Epithelial cell of esophagus (primary cell): ENCODE results near the gene ADGRF1.

Source experiments
- DNase-seq: peaks from one replicate; pipeline ENCODE4 v3.0.0; 2010; ENCODE audit warnings: low read depth
- H3K4me3 ChIP-seq: 2 replicates; pipeline ENCODE4 v1.5.1; 2011; ENCODE audit warnings: mild to moderate bottlenecking, low read length, control low read depth
- TF ChIP-seq, protein P1 (sequence below): IDR thresholded peaks from 2 replicates; pipeline ENCODE4 v1.5.1; 2011; ENCODE audit warnings: low read depth, mild to moderate bottlenecking, low read length, control low read depth, inconsistent platforms; ENCODE audit not compliant: insufficient read depth; ENCODE audit errors: missing control alignments

Gene ADGRF1

DNA sequence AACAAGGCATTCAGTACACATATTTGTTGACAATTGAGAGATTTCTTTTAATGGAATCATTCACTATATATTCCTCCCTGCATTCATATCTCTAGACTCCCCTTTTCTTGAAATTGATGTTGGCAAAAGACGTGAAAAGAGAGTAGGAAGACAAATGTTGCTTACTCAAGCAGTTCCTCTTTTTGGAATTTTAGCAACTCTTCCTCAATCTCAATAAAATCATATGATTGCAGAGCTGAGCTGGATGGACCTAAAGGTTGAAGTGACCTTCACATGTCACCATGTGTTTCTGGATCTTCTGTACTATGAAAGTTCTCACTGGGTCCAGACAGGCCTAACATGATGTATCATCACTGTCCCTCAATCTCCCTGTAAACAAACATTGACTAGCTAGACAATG, 18.6 kb downstream of the ADGRF1 start:
- TF ChIP-seq, protein P1, sequence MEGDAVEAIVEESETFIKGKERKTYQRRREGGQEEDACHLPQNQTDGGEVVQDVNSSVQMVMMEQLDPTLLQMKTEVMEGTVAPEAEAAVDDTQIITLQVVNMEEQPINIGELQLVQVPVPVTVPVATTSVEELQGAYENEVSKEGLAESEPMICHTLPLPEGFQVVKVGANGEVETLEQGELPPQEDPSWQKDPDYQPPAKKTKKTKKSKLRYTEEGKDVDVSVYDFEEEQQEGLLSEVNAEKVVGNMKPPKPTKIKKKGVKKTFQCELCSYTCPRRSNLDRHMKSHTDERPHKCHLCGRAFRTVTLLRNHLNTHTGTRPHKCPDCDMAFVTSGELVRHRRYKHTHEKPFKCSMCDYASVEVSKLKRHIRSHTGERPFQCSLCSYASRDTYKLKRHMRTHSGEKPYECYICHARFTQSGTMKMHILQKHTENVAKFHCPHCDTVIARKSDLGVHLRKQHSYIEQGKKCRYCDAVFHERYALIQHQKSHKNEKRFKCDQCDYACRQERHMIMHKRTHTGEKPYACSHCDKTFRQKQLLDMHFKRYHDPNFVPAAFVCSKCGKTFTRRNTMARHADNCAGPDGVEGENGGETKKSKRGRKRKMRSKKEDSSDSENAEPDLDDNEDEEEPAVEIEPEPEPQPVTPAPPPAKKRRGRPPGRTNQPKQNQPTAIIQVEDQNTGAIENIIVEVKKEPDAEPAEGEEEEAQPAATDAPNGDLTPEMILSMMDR = no peak
- no peak for DNase-seq
- H3K4me3 ChIP-seq = no peak overlapping the region

DNA sequence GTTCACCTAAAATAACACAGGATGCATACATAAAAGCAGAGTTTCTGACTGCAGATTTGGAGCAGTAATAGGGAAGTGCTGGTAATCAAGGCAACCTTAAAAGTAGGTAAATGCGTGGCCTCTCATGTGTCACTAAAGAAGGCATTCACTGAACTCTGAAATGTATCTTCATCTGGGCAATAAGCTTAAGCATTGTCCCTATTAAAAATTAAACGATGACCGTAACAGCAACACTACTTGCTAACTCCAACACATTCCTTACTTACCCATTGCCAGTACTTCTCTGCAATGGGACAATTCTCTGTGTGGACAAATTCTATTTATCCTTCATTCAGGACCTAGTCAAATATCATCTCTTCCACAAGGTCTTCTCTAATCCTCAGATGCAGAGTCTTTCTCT, 19.9 kb downstream of the ADGRF1 start:
- no peak overlapping the region for H3K4me3 ChIP-seq
- TF ChIP-seq, protein P1 = no peak
- no peak for DNase-seq

DNA sequence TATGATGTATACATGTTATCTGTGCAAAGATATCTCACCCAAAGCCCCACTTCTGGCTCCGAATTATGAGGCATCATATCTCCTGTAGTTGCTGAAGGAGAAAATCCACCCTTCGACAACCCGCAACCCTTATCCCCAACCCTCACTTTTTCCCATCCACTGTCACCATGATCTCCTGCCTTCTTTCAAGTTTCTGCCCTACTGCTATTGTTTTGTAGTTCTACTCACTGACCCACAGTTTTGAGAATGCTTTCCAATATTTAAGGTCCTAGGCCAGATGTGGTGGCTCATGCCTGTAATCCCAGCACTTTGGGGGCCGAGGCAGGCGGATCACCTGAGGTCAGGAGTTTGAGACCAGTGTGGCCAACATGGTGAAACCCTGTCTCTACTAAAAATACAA, 22.2 kb downstream of the ADGRF1 start:
- TF ChIP-seq, protein P1 = no peak
- H3K4me3 ChIP-seq = no peak overlapping the region
- DNase-seq = no peak

DNA sequence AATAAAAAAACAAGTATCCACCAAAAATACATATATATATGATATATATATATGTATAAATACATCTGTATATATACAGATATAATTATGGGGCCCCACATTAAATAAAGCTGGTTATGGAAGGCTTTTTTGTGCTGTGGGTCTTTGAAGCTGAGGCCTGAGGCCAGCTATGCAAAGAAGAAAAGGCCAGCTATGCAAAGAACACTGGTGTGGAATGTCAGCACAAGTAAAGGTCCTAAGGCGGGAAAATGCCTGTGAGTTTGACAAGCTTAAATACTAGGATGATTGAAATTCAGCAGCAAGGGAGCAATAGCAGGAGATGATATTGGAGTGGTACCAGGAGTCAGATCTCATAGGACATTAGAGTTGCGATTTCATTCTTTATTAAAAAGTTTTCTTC, 25.2 kb downstream of the ADGRF1 start:
- TF ChIP-seq, protein P1 = no peak

DNA sequence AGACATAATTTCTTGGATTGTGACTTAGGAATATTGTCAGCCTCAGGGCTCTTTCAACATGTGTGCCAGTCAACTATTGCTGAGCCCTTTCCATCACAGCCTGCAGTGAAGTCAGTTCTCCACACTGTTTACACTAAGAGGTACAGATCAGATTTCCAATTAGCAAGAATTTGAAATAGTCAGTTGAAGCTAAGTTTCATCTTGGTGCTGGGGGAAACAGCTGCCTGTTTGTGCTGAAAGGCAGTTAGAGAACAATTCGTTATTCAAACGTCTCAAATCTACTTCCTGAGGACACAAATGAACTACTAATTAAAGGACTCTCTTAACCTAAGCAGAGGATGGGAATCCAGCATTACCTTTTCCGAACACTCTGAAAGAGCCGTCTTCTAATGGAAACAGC, 25.9 kb downstream of the ADGRF1 start:
- DNase-seq = no peak
- TF ChIP-seq, protein P1 = no peak
- no peak overlapping the region for H3K4me3 ChIP-seq

More for the DNA sequence above, 25.2 kb downstream of the ADGRF1 start:
- DNase-seq = no peak
- H3K4me3 ChIP-seq = no peak overlapping the region

DNA sequence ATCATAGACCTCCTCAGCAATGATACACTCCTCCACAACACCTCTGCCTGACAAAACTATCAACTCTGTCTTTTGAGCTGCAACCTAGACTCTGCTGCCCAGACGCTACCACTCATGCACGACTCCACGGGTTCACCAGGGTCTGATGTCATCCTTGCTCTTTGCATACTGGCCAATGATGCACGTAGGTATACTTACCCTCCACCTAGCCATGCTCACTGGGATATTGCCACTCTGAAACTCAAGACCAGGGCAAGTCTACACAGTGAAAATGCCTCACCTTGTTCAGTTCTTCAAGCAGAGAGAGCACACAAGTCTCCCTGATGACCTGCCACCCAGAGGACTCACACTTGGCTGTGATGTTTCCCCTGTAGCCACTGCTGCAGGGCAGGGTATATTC, 27.7 kb downstream of the ADGRF1 start:
- H3K4me3 ChIP-seq = no peak overlapping the region
- TF ChIP-seq, protein P1 = no peak
- DNase-seq = no peak

DNA sequence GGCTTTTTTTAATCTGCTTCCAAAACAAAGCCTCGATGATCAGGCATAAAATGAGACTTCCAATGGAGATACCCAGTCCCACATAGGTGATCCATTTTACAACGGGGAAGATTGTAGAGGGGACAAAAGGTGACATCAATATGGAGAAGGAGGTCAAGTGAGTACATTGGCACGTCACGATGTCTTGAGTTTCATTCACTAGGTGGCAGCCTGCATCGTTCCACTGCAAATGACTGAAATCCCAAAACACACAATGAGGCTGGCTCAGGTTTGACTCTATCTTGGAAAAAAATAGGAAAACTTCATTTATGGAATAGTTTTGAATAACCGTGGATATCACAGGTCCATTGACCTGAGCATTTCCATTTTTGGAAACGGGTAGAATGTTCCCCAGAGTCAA, 32.5 kb downstream of the ADGRF1 start:
- no peak for DNase-seq
- H3K4me3 ChIP-seq = no peak overlapping the region
- TF ChIP-seq, protein P1 = no peak
